Sigmoid colon (tissue), 7 donors: Measurements from ENCODE around the gene MAP2K1. TPM values are rescaled to one million over a fixed set of nuclear protein-coding genes. Genes with fewer than 3 reads are reported as not detected.

Experiments
- DNase-seq: peaks from one replicate; pipeline ENCODE4 v3.0.0-alpha.2; 2019
- H3K27ac ChIP-seq, 4 donors: fragments of 200-600 bp; sonication (generic); one replicate each; pipeline ENCODE4 v1.5.1; 2016 to 2019; ENCODE audit warnings: mild to moderate bottlenecking in 1 of 4
- H3K27me3 ChIP-seq, 3 donors: fragments of 200-600 bp; sonication (generic); one replicate each; pipeline ENCODE4 v1.5.1; 2019; ENCODE audit warnings: mild to moderate bottlenecking in 1 of 3
- H3K36me3 ChIP-seq, 4 donors: fragments of 200-600 bp; sonication (generic); one replicate each; pipeline ENCODE4 v1.5.1; 2016 to 2019
- H3K4me1 ChIP-seq, 4 donors: fragments of 200-600 bp; sonication (generic); one replicate each; pipeline ENCODE4 v1.5.1; 2017 to 2019
- H3K4me3 ChIP-seq, 4 donors: fragments of 200-600 bp; sonication (generic); one replicate each; pipeline ENCODE4 v1.5.1; 2017 to 2019; ENCODE audit warnings: mild to moderate bottlenecking in 2 of 4, moderate library complexity in 1 of 4
- H3K9me3 ChIP-seq, 4 donors: fragments of 200-600 bp in 3 of 4; sonication (generic) in 3 of 4; one replicate each; pipeline versions ENCODE4 v1.5.1 to v1.6.1; 2013 to 2019
- CTCF ChIP-seq, 4 experiments: fragments of 450-650 bp in 3 of 4; fragments of 200-600 bp in 1 of 4; IDR thresholded peaks; one replicate each; pipeline ENCODE4 v1.5.1; 2016 to 2019; ENCODE audit warnings: antibody characterized with exemption in 4 of 4, mild to moderate bottlenecking in 3 of 4, moderate library complexity in 2 of 4
- EP300 ChIP-seq, 4 donors: sonication (generic); formaldehyde crosslinking; IDR thresholded peaks; one replicate each; pipeline ENCODE4 v1.6.1; 2017; ENCODE audit warnings: antibody characterized with exemption in 4 of 4
- POLR2A ChIP-seq, 2 donors: fragments of 450-650 bp; IDR thresholded peaks; one replicate each; pipeline ENCODE4 v1.6.1; 2016; ENCODE audit warnings: antibody characterized with exemption in 2 of 2, mild to moderate bottlenecking in 2 of 2, moderate library complexity in 2 of 2
- POLR2AphosphoS5 ChIP-seq, 4 donors: sonication (generic); formaldehyde crosslinking; IDR thresholded peaks; one replicate each; pipeline ENCODE4 v1.6.1; 2017; ENCODE audit warnings: antibody characterized with exemption in 4 of 4
- WGBS, 2 donors: extraction: QIAGEN DNeasy Blood & Tissue Kit; methylation state at CpG; one replicate each; pipeline ENCODE4 v1.1.7; 2013; 5-methylcytosine and 5-hydroxymethylcytosine counted together
- intact Hi-C: fragments of 100-400 bp; cut with DNase I; formaldehyde crosslinking; loops from one replicate; pipeline ENCODE4 v1.15.1; 2023
- polyA plus RNA-seq, 3 donors: library from polyadenylated mRNA; stranded (reverse); fragments of 200-250 nt; gene quantifications; one replicate each; pipeline ENCODE4 v1.2.3, GENCODE V29; 2013
- total RNA-seq, 4 donors: library from RNA; depleted of rRNA; stranded (reverse); fragments of >200 nt; gene quantifications; one replicate each; pipeline ENCODE4 v1.1.0, GENCODE V29; 2016
- donor health status: healthy with polysubstance abuse.
- donor health status: Bipolar disorder and iron deficiency.
- donor health status: healthy.

MAP2K1 gene
- total and polyA plus RNA-seq, 7 donors = 19.8 to 38.8 (median 28.8) TPM

- H3K9me3 ChIP-seq = no peaks in the 10 kb centered on the region
- no peaks in the 10 kb centered on the region for H3K36me3 ChIP-seq
- DNase-seq = no peak
- 82 to 94% methylated on average over 3 of the region's 3 CpGs for WGBS, 2 donors
- intact Hi-C loops = no loop called here
- no peaks in the 10 kb centered on the region for H3K27me3 ChIP-seq
- peaks cover 0 to 9% (median 4%) of the 10 kb centered on the region in 4 donors for H3K4me1 ChIP-seq
- TF ChIP-seq POLR2A (IDR thresholded peaks at IDR 0.05) (no peak), EP300 (IDR thresholded peaks at IDR 0.05) (no peak), CTCF (IDR thresholded peaks at IDR 0.05) (no peak), POLR2AphosphoS5 (IDR thresholded peaks at IDR 0.05) (no peak)
- no peak overlapping the region for H3K27ac ChIP-seq
- H3K4me3 ChIP-seq = no peak overlapping the region
Observed at GRCh38 chr15:66405615-66406014, 18.9 kb downstream of the MAP2K1 start.

- intact Hi-C loops = no loop called here
- TF ChIP-seq POLR2A (IDR thresholded peaks at IDR 0.05) = no peak
- TF ChIP-seq CTCF (IDR thresholded peaks at IDR 0.05) = no peak
- no peak for TF ChIP-seq POLR2AphosphoS5 (IDR thresholded peaks at IDR 0.05)
- no peak for TF ChIP-seq EP300 (IDR thresholded peaks at IDR 0.05)
- WGBS, 2 donors = 85 to 91% methylated on average over 4 of the region's 4 CpGs
Observed at GRCh38 chr15:66408254-66408653, 21.5 kb downstream of the MAP2K1 start.

GRCh38 chr15:66408675-66409282, 22.1 kb downstream of the MAP2K1 start:
- H3K27me3 ChIP-seq = no peaks in the 10 kb centered on the region
- no peaks in the 10 kb centered on the region for H3K9me3 ChIP-seq
- peaks cover 0 to 11% (median 4%) of the 10 kb centered on the region in 4 donors for H3K4me1 ChIP-seq
- WGBS, 2 donors = 89 to 92% methylated on average over 8 of the region's 8 CpGs
- no peak for TF ChIP-seq CTCF (IDR thresholded peaks at IDR 0.05)
- TF ChIP-seq POLR2AphosphoS5 (IDR thresholded peaks at IDR 0.05) = peak in 1 of 4 donors; percentile 27
- intact Hi-C loops = no loop called here
- H3K27ac ChIP-seq = no peak overlapping the region
- DNase-seq = no peak
- H3K4me3 ChIP-seq = no peak overlapping the region
- no peaks in the 10 kb centered on the region for H3K36me3 ChIP-seq

More at GRCh38 chr15:66408254-66408653, 21.5 kb downstream of the MAP2K1 start:
- Histone ChIP-seq H3K9me3 (no peaks in the 10 kb centered on the region), H3K36me3 (no peaks in the 10 kb centered on the region), H3K4me1 (peaks cover 0 to 11% (median 4%) of the 10 kb centered on the region in 4 donors), H3K27me3 (no peaks in the 10 kb centered on the region), H3K4me3 (no peak overlapping the region), H3K27ac (no peak overlapping the region)
- no peak for DNase-seq

- Histone ChIP-seq H3K9me3 (no peaks in the 10 kb centered on the region), H3K27me3 (no peaks in the 10 kb centered on the region), H3K4me1 (peaks cover 0 to 11% (median 4%) of the 10 kb centered on the region in 4 donors), H3K27ac (no peak overlapping the region), H3K4me3 (no peak overlapping the region), H3K36me3 (no peaks in the 10 kb centered on the region)
- no peak for TF ChIP-seq CTCF (IDR thresholded peaks at IDR 0.05)
- intact Hi-C loops = no loop called here
- 92 to 95% methylated on average over 3 of the region's 3 CpGs for WGBS, 2 donors
- no peak for DNase-seq
Observed at GRCh38 chr15:66409565-66410108, 22.9 kb downstream of the MAP2K1 start.

- Histone ChIP-seq H3K4me3 (no peak overlapping the region), H3K9me3 (no peaks in the 10 kb centered on the region), H3K27me3 (no peaks in the 10 kb centered on the region), H3K4me1 (peaks cover 0 to 23% (median under 1%) of the 10 kb centered on the region in 4 donors), H3K27ac (no peak overlapping the region), H3K36me3 (no peaks in the 10 kb centered on the region)
- intact Hi-C loops = no loop called here
- TF ChIP-seq POLR2AphosphoS5 (IDR thresholded peaks at IDR 0.05) (no peak), CTCF (IDR thresholded peaks at IDR 0.05) (no peak), EP300 (IDR thresholded peaks at IDR 0.05) (no peak), POLR2A (IDR thresholded peaks at IDR 0.05) (no peak)
- DNase-seq = no peak
Observed at GRCh38 chr15:66411190-66411589, 24.5 kb downstream of the MAP2K1 start.
